AG10803 (cell line): Measurements from ENCODE around the gene RPH3AL.

Experiments
- DNase-seq: peaks from one replicate; pipeline ENCODE4 v3.0.0; 2010; ENCODE audit warnings: low read depth
- H3K4me3 ChIP-seq: 2 replicates; pipeline ENCODE4 v1.5.1; 2011; ENCODE audit warnings: mild to moderate bottlenecking, low read length, control low read depth
- TF ChIP-seq, protein P1 (sequence below): conservative IDR thresholded peaks from 2 replicates; pipeline ENCODE4 v1.5.1; 2011; ENCODE audit warnings: mild to moderate bottlenecking, low read length, control low read depth, inconsistent platforms

RPH3AL gene

DNA sequence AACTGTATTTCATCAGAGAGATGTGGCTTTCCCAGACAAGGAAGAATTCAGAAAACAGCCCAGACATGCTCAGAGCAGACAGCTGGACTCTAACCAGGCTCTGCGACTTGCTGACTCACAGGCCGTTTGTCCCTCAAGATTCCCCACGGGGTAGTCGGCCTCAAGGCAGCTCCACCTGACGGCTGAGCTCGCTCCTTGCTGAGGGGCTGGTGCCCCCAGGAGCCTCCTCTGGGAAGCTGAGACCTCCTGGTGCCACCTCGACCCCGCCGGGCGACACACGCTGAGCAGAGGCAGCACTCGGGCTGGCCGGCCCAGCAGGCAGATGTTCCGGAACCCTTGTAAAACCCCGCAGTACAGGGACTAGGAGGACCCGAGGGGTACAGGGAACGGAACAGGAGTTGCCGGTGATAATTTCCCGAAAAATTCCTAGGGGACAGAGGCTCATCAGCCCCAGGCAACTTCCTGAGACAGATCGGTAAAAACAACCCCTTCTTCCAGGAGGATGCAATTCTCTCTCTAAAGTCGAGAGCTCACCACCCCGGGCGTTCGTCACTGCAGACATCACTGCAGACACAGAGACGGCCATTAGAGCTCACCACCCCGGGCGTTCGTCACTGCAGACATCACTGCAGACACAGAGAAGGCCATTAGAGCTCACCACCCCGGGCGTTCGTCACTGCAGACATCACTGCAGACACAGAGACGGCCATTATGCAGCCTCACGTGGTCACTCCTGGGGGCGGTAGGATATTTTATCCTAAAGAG, 19.9 kb downstream of the RPH3AL start:
- DNase-seq = peak; percentile 67
- H3K4me3 ChIP-seq = no peak overlapping the region
- TF ChIP-seq, protein P1, sequence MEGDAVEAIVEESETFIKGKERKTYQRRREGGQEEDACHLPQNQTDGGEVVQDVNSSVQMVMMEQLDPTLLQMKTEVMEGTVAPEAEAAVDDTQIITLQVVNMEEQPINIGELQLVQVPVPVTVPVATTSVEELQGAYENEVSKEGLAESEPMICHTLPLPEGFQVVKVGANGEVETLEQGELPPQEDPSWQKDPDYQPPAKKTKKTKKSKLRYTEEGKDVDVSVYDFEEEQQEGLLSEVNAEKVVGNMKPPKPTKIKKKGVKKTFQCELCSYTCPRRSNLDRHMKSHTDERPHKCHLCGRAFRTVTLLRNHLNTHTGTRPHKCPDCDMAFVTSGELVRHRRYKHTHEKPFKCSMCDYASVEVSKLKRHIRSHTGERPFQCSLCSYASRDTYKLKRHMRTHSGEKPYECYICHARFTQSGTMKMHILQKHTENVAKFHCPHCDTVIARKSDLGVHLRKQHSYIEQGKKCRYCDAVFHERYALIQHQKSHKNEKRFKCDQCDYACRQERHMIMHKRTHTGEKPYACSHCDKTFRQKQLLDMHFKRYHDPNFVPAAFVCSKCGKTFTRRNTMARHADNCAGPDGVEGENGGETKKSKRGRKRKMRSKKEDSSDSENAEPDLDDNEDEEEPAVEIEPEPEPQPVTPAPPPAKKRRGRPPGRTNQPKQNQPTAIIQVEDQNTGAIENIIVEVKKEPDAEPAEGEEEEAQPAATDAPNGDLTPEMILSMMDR = no peak

GRCh38 chr17:332023-332422, 20.6 kb downstream of the RPH3AL start:
- TF ChIP-seq, protein P1 = no peak
- H3K4me3 ChIP-seq = no peak overlapping the region
- no peak for DNase-seq

GRCh38 chr17:330993-331701, 21.5 kb downstream of the RPH3AL start:
- TF ChIP-seq, protein P1 = no peak
- H3K4me3 ChIP-seq = no peak overlapping the region; the same call in 1 of the 2 replicates
- DNase-seq = no peak

DNA sequence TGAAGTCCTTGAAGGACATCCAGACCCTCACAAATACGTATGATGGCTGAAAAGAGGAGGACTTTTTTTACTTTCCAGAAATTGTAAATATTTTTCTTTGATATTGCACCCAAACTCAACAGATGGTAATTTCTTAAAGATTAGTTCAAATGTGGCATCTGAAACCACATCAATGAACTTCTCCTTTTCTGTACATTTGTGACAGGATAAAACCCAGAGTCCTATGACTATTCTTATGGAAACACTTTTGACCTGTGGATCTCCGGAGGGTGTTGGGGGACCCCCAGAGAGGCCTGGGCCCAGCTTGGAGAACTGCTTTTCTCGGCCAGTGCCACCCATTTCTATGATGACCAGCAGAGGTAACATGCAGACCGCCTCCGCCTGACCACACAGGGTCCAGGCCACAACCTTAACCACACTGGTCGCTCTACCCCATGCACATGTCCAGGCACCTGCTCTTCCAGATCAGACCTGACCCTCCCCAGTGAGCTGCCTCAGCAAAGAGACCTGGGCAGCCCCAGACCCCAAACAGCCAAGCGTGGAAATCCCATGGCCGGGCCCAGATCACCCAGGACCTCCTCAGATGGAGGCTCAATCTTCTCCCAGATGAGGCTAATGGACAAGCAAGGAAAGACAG, 22.7 kb downstream of the RPH3AL start:
- H3K4me3 ChIP-seq = no peak overlapping the region
- TF ChIP-seq, protein P1 = no peak

GRCh38 chr17:327971-328370, 24.6 kb downstream of the RPH3AL start:
- H3K4me3 ChIP-seq = no peak overlapping the region
- TF ChIP-seq, protein P1 = no peak
- no peak for DNase-seq

More for the DNA sequence above, 22.7 kb downstream of the RPH3AL start:
- DNase-seq = no peak

DNA sequence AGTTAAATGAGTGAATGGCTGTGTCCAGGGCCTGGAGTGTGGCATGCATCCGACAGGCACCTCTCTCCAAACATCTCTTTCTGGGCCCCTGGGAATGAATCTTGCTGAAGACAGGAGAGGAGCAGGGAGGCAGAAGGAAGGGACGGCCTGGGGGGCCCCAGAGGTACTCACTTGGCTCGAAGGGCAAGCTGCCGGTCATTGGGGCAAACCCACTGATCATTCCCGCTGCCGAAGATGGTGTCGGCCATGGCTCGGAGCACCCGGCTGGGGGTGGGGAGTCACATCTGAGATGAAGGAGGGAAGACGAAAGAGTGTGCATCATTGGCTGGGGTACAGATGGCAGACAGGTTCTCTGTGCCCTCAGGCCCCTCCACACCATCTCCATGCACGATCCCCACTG, 25.3 kb downstream of the RPH3AL start:
- no peak overlapping the region for H3K4me3 ChIP-seq
- no peak for DNase-seq
- TF ChIP-seq, protein P1 = no peak
